Ishikawa (cell line): ENCODE data around the gene DPM1.

Source experiments
- CEBPB ChIP-seq: IDR thresholded peaks from 2 replicates; pipeline ENCODE4 v1.6.1; 2012
- CREB1 ChIP-seq: IDR thresholded peaks from 2 replicates; pipeline ENCODE4 v1.6.1; 2012; ENCODE audit warnings: low read depth
- EGR1 ChIP-seq: IDR thresholded peaks from 2 replicates; pipeline ENCODE4 v1.6.1; 2012
- EP300 ChIP-seq: IDR thresholded peaks from 2 replicates; pipeline ENCODE4 v1.6.1; 2012; ENCODE audit warnings: borderline replicate concordance
- FOXM1 ChIP-seq: IDR thresholded peaks from 2 replicates; pipeline ENCODE4 v1.6.1; 2012; ENCODE audit warnings: low read depth, borderline replicate concordance
- MAX ChIP-seq: IDR thresholded peaks from 2 replicates; pipeline ENCODE4 v1.6.1; 2012
- NFIC ChIP-seq: IDR thresholded peaks from 2 replicates; pipeline ENCODE4 v1.6.1; 2012
- RAD21 ChIP-seq: IDR thresholded peaks from 2 replicates; pipeline ENCODE4 v1.6.1; 2012; ENCODE audit warnings: low read depth
- REST ChIP-seq: IDR thresholded peaks from 2 replicates; pipeline ENCODE4 v1.6.1; 2012; ENCODE audit warnings: low read depth, mild to moderate bottlenecking
- TAF1 ChIP-seq: IDR thresholded peaks from 2 replicates; pipeline ENCODE4 v1.6.1; 2012; ENCODE audit warnings: low read depth, mild to moderate bottlenecking
- TCF12 ChIP-seq: IDR thresholded peaks from 2 replicates; pipeline ENCODE4 v1.6.1; 2012; ENCODE audit warnings: low read depth
- TEAD4 ChIP-seq: IDR thresholded peaks from 2 replicates; pipeline ENCODE4 v1.6.1; 2012
- USF1 ChIP-seq: IDR thresholded peaks from 2 replicates; pipeline ENCODE4 v1.6.1; 2012
- YY1 ChIP-seq: IDR thresholded peaks from 2 replicates; pipeline ENCODE4 v1.6.1; 2012; ENCODE audit warnings: low read depth
- ZBTB7A ChIP-seq: IDR thresholded peaks from 2 replicates; pipeline ENCODE4 v1.6.1; 2012; ENCODE audit warnings: low read depth

DPM1 gene

GRCh38 chr20:50929299-50930138, 28.8 kb downstream of the DPM1 start:
- TF ChIP-seq TAF1 (peak; percentile 44; the same call in 1 of the 2 replicates), YY1 (peak; percentile 59; the same call in 1 of the 2 replicates), RAD21 (peak; percentile 69), USF1 (no peak; the same call in 1 of the 2 replicates), EGR1 (no peak), TEAD4 (0 out of 2 replicates have a peak, but pooled peaks have one; percentile 49), EP300 (peak; percentile 34; the same call in 1 of the 2 replicates), NFIC (peak; percentile 68), TCF12 (peak; percentile 75; the same call in 1 of the 2 replicates), MAX (peak; percentile 60), ZBTB7A (peak; percentile 63; the same call in 1 of the 2 replicates), CEBPB (no peak)

- TF ChIP-seq NFIC = no peak
- no peak for TF ChIP-seq CEBPB
- no peak for TF ChIP-seq EGR1
- TF ChIP-seq TAF1 = no peak
- no peak for TF ChIP-seq TEAD4
- TF ChIP-seq REST = no peak
- no peak for TF ChIP-seq EP300
- TF ChIP-seq YY1 = no peak
- no peak for TF ChIP-seq FOXM1
- TF ChIP-seq CREB1 = no peak
- no peak for TF ChIP-seq TCF12
- no peak for TF ChIP-seq MAX
- TF ChIP-seq ZBTB7A = no peak
- no peak for TF ChIP-seq RAD21
These were observed 29.9 kb downstream of the DPM1 start for GRCh38 chr20:50928469-50928868.

GRCh38 chr20:50926530-50926929, 31.8 kb downstream of the DPM1 start:
- no peak for TF ChIP-seq YY1
- TF ChIP-seq USF1 = no peak
- no peak for TF ChIP-seq RAD21
- no peak for TF ChIP-seq TCF12
- no peak for TF ChIP-seq CEBPB
- no peak for TF ChIP-seq EP300
- no peak for TF ChIP-seq TEAD4
- no peak for TF ChIP-seq MAX
- no peak for TF ChIP-seq TAF1

GRCh38 chr20:50924261-50924920, 33.9 kb downstream of the DPM1 start:
- TF ChIP-seq ZBTB7A (no peak), YY1 (no peak), USF1 (no peak), CREB1 (no peak)

- no peak for TF ChIP-seq EP300
- TF ChIP-seq NFIC = no peak
- no peak for TF ChIP-seq REST
- no peak for TF ChIP-seq TCF12
- no peak for TF ChIP-seq USF1
- no peak for TF ChIP-seq CREB1
- TF ChIP-seq TAF1 = no peak
- TF ChIP-seq YY1 = no peak
- no peak for TF ChIP-seq CEBPB
These were observed 36.4 kb downstream of the DPM1 start for GRCh38 chr20:50921803-50922501.
